Measurements from ENCODE around the gene GRHL3.

The GRHL3 gene

GRCh38 chr1:24374891-24375786 is 56.0 kb downstream of the GRHL3 start:
- no peak for DNase-seq

- DNase-seq, result no peak
Observed at GRCh38 chr1:24379733-24380315, 60.7 kb downstream of the GRHL3 start.

DNA sequence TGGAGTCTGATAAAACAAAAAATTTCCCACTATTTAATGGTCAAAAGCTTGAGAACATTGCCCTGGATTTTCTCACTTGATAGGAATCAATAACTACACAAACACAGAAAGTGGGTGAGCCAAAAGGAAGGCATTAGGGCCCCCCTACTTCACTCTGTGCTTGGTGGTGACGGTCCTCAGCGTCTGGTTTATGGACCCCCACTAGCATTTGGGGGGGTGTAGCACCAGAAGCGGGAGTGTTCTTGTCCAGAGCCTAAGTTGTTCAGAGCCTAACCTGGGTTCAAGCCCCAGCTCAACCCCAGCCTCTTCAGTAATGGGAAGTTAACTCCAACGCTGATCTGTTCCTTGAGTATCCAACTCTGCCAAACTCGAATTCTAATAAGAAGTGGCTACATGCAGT is 61.4 kb downstream of the GRHL3 start:
- no peak for DNase-seq

DNA sequence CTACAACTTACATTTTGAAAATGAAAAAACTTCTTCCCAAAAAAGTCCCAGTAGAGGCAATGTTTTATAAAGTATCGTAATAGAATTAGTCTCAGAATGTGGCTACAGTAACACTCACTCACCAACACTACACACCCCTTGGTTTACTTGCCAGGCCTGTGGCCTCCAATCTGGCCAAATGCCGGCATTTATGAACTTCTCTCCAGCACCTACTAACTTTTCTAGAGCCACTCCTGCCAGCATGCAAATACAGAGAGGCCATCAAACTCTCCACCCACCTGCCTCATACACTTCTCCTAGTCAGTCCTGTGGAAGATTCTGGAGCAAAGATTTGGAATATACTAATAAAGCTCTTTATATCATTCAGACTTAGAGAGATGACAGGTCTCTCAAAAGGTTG is 62.1 kb downstream of the GRHL3 start:
- DNase-seq, result no peak

DNA sequence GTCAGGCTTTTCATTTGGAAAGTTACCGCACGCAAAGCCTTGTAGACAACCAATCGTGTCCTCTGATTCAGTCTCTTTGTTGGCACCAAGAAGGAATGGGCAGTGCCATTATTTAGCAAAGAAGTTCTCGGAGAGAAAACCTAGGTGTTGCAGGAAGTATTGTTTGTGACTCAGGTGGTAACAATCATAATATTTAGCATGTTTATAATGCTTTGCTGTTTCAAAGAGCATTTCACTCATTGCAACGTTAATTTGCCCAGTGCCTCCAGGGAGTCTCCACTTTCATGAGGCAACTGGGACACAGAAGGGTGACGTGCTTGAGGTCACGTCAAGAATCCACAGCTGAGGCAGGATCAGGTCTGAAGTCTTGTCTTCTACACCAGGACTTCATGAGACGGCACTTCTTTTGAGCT is 63.0 kb downstream of the GRHL3 start:
- DNase-seq, result no peak

DNA sequence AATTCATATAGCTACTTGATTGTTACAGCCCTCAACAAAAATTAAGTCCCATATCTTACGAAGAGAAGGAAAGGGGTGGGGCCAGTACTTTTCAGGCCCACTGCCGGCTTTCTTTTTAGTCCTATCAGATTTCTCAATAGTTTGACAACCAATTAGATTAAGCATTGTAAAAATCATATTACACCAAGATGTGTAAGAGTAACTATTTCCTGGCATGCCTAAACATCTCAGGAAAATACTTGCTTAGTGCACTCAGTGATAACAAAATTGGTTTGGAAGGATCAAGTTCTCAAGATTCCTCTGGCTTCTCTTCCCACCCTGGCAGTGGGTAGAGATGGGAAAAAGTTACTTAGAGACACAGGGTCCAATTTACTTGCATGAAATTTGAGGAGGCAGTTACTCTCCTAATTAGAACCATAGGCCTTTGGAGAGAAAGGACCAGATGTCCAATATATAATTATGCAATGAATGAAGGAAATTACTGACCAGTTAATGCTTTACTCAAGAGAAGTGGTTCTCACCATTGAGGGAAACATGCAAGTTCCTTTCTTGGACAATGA is 64.3 kb downstream of the GRHL3 start:
- no peak for DNase-seq

DNA sequence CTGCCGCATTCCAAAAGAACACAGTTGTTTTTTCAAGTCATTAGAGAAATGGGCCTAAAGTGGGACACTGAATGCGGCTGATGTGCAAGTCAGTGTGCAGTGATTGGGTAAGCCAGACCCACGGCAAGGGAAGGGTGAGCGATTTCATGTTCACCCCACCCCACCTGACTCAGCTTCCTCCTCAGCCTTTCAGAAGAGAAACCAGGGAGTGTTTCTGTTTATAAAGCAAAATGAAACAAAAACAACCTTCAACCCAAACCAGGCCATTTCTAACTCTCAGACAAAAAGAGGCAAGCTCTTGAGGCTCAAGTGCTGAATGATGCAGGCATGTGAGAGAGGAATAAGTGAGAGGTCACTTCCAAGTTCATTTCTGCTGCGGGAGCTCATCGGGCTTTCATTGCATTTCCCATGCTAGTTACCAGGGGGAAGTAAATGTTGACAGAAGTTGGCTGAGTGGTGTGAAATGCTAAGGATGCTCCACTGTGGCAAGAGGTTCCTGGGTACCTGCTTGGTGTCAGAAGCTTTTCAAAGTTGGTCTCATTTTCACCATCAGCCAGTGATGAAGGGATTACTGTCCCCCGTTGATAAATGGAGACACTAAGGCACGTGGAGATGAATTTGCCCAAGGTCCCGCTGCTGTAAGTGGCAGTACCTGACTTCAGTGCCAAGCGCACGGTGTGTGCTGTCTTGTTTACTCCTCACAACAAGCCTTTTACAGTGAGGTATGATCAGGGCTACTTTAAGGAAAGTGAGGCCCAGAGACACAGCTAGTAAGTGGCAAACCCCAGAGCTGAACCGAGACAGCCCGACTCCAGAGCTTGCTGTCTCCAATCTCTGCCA is 65.3 kb downstream of the GRHL3 start:
- no peak for DNase-seq

DNA sequence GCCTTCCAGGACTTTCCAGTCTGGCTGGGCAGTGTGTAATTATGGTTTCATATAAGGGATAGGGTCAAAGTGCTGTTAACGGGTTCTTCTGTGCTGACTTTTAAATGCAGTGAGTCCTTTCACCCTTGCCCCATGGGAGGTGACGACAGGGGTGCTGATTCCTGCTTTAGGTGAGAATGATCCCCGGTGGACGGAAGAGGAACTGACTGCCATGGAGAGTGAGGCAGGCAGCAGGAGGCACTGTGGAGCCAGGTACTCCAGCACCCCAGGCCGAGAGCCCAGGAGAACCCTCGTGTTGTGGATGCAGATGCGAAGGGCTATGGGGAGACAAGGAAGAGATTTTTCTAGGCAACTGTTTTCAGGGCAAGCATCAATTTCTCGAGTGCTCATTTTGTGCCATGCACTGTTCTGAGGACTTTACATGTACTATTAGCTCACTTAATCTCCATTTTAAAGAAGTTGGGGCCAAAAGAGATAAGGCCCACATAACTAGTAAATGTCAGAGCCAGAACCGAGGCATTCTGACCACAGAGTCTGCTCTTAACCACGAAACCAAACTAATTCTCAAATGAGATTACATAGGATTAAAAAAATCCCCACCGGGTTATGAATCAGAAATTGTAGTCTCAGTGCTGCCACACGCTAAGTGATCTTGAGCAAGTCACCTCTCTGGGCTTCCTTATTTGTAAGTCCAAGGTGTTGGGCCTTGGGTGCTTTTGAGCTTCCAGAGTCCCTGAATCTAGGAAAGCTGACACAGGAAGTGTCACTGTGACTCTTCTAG is 66.2 kb downstream of the GRHL3 start:
- peak in 5 of 6 experiments; percentile 6 to 28 (median 14) for DNase-seq

- DNase-seq, result no peak
Observed at GRCh38 chr1:24386241-24386640, 67.1 kb downstream of the GRHL3 start.

DNA sequence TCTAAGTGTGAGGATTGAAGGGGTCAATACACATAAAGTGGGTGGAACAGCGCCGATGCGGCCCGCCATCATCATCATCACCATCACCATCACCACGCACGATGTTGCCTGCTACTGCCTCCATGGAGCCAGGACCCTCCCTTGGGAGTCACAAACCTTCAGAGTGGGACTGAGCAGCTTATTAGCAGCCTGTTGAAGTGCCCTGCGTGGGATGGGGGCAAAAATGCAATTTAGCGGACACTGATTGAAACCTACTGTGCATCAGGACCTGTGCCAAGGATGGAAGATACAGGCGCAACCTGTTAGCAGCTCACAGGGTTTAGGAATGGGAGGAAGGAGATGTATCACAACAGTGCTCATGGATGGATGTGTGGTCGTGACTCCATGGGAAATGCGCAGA is 67.8 kb downstream of the GRHL3 start:
- no peak for DNase-seq

- no peak for DNase-seq
Observed at GRCh38 chr1:24387636-24388175, 68.5 kb downstream of the GRHL3 start.

DNA sequence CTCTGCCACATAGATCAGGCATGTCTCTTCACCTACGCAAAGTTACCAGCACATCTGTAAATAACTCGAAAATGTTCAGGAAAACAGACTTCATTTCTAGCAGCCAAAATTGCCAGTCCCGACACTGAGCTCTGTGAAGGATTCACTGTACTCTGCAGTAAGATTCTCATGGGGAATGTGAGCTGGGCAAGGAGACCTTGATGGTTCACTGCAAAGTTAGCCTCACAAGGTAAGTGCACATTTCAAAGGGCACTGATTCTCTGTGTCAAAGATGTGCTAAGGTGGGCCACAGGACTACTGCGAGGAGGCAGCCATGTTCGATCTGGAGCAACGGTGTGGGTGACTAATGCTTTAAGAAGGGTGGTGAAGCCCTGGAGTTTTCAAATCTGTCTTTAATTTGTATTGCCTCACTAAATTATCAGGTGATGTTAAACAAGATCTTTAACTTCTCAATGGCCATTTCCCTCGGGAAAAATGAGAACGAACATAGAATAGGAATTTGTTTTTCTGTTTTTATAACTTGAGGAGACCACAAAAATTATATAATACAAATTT is 69.3 kb downstream of the GRHL3 start:
- DNase-seq, result no peak

DNA sequence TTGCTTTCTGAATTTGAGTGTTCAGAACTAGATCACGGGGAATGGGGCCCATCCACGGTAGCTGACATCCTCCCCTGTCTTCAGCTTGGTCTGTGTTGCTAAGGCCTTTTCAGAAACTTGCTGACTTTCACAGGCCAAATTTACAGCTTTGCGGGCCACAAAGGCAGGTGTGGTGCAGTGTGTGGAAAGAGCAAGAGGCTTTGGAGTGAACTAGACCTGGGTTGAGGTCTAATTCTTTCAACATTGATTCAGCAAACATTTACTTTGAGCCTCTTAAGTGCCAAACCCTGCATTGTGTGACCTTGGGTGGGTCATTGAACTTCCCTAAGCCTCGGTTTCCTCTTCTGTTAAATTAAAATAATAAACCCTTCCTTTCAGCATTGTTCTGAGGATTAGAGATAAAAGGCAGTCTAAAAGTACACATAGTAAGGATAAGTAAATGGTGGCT is 70.1 kb downstream of the GRHL3 start:
- no peak for DNase-seq

GRCh38 chr1:24390924-24391782 is 72.0 kb downstream of the GRHL3 start:
- peak; percentile 9 to 60 (median 50) for DNase-seq

DNA sequence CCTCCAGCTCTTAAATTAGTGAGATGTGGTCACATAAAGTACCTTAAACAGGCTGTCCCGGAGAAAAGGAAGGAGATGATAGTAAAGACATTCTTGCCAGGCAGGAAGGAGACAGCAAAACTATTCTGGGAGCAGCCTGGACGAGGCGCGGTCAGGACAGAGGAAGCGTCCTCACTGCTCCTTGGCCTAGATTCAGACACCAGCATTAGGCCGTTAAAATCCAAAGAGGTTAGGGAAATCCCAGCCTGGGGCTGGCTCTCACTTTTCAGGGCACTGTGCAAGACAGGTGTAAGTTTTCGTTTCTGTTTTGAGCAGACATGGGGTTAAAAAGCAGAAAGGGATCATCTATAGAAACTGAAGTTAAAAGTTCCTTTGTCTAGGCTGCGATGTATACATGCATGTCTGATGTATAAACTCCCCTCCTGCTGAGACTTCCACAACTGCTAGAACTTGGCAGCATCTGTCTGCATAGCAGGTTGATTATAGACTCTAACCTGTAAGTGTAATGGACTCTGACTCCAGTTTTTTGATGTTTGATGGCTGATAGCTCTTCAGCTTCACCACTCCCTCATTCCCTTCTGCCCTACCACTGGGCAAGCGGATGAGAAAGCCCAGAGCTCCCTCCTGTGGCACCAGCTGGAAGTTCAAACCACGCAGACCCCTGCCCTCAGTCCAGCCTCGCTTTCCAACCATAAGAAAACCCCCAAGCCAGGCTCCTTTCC is 72.9 kb downstream of the GRHL3 start:
- DNase-seq, result peak; percentile 12 to 55 (median 35)

DNA sequence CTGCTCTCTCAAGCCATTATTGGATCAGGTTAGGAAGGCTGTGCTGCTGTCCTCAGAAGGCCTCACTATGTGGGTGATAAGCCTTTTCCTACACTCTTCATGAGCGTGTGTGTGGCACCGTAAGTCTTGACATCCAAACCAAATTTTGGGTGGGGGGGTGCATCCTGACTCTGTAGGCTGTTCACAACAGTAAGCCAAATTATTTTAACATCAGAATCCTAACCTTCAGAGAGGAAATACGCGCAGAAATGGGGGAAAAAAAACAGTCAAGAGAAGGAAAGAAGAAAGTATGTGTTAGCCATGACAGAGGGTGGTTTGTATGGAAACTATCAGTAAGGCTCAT is 73.4 kb downstream of the GRHL3 start:
- DNase-seq, result no peak

DNA sequence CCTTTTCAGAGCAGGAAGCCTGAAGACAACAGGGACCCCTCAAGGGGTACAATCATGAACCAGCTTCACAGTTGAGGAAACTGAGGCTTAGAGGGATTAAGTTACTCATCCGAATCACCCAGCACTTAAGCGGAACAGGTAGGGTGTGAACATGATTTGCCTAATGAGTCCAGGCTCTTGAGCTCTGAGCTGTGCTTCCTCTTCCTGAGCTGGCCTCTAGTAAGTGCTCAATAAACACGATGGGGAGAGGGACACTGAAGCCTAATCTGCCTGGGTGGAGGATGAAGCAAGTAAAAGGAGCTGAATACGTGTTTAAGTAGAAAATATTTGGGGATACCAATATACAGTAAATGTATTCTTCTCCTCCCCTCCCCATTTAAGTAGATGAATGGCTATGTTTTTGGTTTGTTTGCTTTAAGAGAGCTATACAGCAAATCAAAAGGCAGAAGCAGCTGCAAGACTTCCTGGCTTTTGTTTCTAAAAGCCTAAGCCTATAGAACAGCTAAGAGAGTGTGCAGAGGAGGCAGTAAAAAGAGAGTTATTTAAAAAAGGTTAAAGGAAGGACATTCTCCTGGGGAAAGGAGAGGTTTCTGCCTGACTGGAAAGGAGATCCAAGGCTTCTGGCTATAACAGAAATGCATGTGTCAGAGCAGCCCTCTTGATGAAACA is 74.0 kb downstream of the GRHL3 start:
- peak in 3 of 6 experiments; percentile 19 to 46 (median 42) for DNase-seq

GRCh38 chr1:24393892-24394291 is 74.7 kb downstream of the GRHL3 start:
- DNase-seq, result no peak

- DNase-seq, result no peak
Observed at GRCh38 chr1:24400065-24400464, 80.9 kb downstream of the GRHL3 start.

Measured in stimulated activated naive CD4-positive, alpha-beta T cell (primary cell).